ENCODE measurements around the gene PPP1R13B.

PPP1R13B gene

GRCh38 chr14:103744621-103745395, 102.6 kb downstream of the PPP1R13B start:
- no peak for DNase-seq (ENCODE audit: low read depth)

GRCh38 chr14:103743691-103744090, 103.7 kb downstream of the PPP1R13B start:
- no peak for DNase-seq (ENCODE audit: low read depth)

- no peak for DNase-seq (ENCODE audit: low read depth)
Measured at GRCh38 chr14:103742499-103743255, 104.7 kb downstream of the PPP1R13B start.

GRCh38 chr14:103741876-103742275, 105.5 kb downstream of the PPP1R13B start:
- DNase-seq (ENCODE audit: low read depth) = no peak

- no peak for DNase-seq (ENCODE audit: low read depth)
Measured at GRCh38 chr14:103740991-103741689, 106.2 kb downstream of the PPP1R13B start.

GRCh38 chr14:103739793-103740501, 107.4 kb downstream of the PPP1R13B start:
- no peak for DNase-seq (ENCODE audit: low read depth)

GRCh38 chr14:103739466-103739792, 107.9 kb downstream of the PPP1R13B start:
- DNase-seq (ENCODE audit: low read depth) = no peak

GRCh38 chr14:103738701-103739451, 108.5 kb downstream of the PPP1R13B start:
- DNase-seq (ENCODE audit: low read depth) = no peak

- DNase-seq (ENCODE audit: low read depth) = no peak
Measured at GRCh38 chr14:103738166-103738565, 109.2 kb downstream of the PPP1R13B start.

- no peak for DNase-seq (ENCODE audit: low read depth)
Measured at GRCh38 chr14:103737432-103738045, 109.8 kb downstream of the PPP1R13B start.

GRCh38 chr14:103736546-103737431, 110.6 kb downstream of the PPP1R13B start:
- DNase-seq (ENCODE audit: low read depth) = no peak

GRCh38 chr14:103735815-103736545, 111.4 kb downstream of the PPP1R13B start:
- no peak for DNase-seq (ENCODE audit: low read depth)

GRCh38 chr14:103735439-103735814, 111.9 kb downstream of the PPP1R13B start:
- DNase-seq (ENCODE audit: low read depth) = no peak

- DNase-seq (ENCODE audit: low read depth) = no peak
Measured at GRCh38 chr14:103735022-103735421, 112.4 kb downstream of the PPP1R13B start.

- DNase-seq (ENCODE audit: low read depth) = no peak
Measured at GRCh38 chr14:103734081-103734888, 113.1 kb downstream of the PPP1R13B start.

GRCh38 chr14:103733651-103734050, 113.7 kb downstream of the PPP1R13B start:
- DNase-seq (ENCODE audit: low read depth) = no peak

- DNase-seq (ENCODE audit: low read depth) = no peak
Measured at GRCh38 chr14:103732868-103733620, 114.3 kb downstream of the PPP1R13B start.
